ENCODE measurements around the gene SRRM1.
"Not testable (repeated sequence)": the region's sequence is repeated elsewhere in the genome, so short reads cannot be mapped to it uniquely, and the experiment has no call there.

Gene SRRM1

DNA sequence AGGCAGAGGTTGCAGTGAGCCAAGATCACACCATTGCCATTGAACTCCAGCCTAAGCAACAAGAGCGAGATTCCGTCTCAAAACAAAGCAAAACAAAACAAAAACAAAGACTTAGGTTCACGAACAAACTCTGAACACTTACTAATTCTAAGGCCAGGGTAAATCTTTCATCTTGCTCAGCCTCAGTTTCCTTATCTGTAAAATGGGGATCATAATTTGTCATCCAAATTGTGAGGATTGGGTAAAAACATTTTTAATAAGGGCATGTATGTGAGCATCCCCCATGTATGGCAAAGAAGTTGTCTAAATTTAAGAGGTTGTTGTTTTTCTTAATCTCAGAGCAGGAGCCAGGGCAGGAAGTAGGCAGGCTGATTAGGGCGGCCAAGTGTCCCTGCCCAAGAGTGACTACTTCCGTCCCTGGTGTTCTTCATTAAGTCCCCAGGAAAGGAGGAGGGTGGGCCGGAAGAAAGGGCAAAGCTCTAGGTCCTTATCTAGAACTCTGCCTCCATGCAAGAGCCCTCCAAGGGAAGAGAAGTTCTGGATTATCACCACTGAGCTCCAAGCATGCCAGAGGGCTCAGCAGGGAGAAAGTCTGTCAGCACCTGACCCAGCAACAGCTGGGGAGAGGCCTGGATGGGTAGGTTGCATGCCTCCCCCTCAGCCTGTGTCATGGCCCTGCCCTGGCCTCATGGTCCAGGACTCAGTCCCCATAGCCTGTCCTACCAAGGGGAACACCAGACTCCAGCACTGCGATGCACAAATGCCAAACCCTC, 52.3 kb downstream of the SRRM1 start:
- DNase-seq (ENCODE audit: low read depth in 2 of 2): no peak

DNA sequence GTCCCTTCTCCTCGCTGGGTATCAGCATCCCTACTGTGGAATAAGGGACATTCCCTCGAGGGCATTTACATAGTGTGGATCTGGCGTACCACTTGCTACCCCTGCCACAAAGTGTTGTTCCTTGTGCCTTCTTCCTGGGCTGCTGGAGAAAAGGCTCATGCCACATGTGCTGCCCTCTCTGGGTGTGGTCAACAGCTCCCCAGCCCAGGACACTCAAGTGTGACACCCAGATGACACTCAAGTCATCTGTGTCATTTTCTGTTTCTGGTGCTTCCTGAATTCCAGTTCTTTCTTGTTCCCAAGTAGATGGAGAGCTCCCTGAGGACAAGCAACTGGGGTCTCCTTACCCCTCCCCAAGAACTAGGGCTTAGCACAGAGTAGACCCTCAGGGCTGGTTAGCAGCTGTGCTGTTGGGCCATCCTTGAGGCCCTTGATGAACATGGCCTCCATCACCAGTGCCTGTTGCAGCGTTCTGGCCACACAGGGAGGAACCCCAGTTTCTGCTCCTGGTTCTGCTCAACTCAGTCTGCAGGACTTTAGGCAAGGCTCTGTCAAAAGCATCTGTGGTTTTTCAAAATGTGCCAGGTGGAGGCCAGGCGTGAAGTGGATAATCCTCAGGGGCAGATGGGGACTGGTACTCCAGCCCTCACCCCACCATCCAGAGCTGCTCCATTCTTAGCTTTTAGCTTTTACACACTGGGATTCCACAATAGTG, 53.1 kb downstream of the SRRM1 start:
- no peak for DNase-seq (ENCODE audit: low read depth in 2 of 2)

DNA sequence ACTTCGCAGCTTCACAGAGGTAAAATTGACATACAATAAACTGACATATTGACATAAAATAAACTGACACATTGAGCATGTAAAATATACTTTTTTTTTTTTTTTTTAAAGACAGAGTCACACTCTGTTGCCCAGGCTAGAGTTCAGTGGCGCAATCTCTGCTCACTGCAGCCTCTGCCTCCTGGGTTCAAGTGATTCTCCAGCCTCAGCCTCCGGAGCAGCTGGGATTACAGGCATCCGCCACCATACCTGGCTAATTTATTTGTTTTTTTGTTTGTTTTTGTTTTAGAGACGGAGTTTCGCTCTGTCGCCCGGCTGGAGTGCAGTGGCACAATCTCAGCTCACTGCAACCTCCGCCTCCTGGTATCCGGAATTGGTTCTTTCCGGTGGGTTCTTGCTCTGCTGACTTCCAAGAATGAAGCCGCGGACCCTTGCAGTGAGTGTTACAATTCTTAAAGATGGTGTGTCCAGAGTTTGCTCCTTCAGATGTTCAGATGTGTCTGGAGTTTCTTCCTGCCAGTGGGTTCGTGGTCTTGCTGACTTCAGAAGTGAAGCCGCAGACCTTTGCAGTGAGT, 53.7 kb downstream of the SRRM1 start:
- no peak for DNase-seq (ENCODE audit: low read depth in 2 of 2)

DNA sequence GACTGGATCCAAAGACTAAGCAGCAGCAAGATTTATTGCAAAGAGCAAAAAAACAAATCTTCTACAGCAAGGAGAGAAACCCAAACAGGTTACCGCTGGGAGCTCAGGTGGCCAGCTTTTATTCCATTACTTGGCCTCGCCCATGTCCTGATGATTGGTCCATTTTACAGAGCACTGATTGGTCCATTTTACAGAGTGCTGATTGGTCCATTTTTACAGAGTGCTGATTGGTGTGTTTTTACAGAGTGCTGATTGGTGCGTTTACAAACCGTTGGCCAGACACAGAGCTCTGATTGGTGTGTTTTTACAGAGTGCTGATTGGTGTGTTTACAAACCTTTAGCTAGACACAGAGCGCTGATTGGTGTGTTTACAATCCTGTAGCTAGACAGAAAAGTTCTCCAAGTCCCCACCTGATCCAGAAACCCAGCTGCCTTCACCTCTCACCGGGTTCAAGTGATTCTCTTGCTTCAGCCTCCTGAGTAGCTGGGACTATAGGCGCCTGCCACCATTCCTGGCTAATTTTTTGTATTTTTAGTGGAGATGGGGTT, 54.4 kb downstream of the SRRM1 start:
- not testable (repeated sequence) for DNase-seq (ENCODE audit: low read depth in 2 of 2)

DNA sequence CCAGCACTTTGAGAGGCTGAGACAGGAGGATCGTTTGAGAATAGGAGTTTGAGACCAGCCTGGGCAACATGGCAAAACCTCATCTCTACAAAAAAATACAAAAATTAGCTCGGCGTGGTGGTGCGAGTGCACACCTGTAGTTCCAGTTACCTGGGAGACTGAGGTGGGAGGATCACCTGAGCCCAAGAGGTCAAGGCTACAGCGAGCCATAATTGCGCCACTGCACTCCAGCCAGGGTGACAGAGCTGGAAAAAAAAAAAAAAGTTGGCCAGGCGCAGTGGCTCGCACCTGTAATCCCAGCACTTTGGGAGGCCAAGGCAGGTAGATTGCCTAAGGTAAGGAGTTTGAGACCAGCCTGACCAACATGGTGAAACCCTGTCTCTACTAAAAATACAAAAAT, 55.2 kb downstream of the SRRM1 start:
- not testable (repeated sequence) for DNase-seq (ENCODE audit: low read depth in 2 of 2)

DNA sequence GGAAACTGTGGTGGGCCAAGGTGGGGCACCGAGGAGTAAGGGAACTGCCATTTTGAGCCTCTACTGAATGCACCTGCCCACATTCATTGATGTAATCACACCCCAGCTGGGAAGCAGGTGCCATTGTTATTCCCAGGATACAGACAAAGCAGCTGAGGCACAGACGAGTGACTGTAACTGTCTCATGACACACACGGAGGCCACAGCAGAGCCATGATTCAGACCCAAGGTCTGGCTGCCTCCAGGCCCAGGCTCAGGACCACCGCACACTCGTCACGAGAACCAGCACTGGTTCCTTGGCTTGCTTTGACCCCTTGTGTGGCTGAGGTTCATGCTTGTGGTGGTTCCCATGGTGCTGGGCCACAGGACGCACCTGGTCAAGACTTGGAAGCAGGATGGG, 56.5 kb downstream of the SRRM1 start:
- DNase-seq (ENCODE audit: low read depth in 2 of 2): no peak

DNA sequence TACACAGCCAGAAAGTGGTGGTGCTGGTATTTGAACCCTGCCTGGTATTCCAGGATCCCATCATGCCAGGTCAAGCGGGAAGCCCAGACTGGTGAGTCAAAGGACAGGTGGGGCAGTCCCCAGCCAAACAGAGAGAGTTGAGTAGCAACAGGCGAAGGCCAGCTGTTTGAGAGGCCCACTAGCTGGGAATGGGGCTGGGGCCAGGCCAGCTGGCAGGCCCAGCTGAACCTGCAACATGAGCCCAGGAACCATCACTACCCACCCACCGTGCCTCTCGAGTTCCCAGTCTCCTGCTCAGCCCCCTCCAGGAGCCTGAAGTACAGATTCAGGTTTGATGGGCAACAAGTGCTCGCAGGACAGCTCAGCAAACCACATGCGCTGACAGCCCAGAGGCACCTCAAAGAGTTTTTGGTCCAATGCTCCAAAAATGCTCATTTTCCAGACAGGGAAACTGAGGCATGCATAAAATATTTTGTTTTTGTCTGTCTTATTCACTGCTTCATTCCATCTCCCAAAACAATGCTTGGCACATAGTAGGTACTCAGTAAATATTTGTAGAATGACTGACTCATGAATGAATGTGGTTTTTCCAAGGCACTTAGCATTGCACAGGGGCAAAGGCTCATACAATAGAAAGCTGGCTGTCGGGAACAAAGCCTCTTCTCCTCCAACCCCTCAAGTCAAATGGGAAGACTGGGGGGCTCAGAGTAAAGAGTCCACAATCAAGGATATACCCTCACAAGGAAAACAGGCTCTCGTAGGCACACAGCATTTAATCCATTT, 59.6 kb downstream of the SRRM1 start:
- no peak for DNase-seq (ENCODE audit: low read depth in 2 of 2)

DNA sequence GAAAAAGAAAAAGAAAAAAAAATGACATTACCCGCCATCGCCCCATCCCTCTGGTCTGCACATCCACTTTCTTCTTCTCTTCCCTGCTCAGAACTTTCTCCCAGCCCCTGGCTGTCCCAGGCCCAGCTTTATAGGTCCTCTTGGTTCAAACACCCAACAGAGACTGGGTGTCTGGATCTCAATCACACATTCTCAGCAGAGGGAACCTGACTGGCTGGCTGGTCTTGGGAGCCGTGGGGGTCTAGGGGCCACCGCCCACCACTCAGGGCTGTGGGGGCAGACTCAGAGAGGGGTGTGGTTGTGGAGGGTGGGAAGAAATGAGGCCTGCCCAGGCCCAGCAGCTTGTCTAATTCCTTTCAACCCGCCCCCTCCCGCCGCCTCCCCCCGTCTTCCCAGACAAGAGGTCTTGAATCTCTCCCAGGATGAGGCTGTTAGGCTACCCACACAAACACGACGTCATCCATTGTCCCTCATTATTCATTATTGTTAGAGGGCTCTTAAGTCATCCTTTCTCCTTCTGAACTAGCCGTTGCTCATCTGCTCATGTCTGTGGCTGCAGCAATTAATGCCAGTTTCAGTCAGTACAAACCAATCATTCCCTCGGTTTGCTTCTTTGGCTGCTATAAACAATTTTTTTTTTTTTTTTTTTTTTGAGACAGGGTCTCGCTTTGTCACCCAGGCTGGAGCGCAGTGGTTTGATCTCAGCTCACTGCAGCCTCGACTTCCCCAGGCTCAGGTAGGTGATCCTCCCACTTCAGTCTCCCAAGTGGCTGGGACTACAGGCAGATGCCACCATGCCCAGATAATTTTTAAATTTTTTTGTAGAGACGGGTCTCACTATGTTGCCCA, 61.5 kb downstream of the SRRM1 start:
- DNase-seq (ENCODE audit: low read depth in 2 of 2): no peak

DNA sequence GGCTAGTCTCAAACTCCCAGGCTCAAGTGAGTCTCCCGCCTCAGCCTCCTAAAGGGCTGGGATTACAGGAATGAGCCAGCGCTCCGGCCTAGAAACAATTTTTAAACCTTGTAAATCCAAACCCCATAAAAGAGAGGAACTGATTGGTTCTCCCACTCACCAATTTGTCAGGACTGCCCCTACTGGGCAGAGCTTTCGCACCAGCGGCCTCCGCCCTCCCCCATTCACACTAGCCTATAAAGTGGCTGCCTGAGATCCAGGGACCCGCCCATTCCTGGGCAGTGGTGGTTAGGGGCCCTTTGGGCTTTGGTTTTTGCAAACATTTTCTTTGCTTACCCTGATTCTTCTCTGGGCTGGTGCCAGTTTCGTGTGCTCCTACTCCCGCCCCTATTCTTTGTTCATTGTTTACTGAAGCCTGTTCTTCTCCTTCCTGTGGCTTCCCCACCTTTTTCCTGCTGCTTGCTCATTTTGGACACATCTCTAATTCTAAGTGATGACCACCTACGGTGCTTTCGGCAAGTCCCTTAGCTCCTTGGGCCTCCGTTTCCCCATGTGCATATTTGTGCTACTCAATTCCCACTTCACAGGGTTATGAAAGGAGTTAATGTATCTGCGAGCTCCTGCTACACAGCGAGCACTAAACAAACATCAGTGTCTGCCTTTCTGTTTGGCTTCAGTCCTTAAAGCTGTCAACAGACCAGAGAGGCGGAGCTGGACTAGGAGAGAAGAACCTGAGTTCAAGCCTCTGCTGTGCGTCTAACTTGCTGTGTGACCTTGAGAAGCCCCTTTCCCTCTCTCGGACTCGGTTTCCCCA, 62.4 kb downstream of the SRRM1 start:
- peak in 1 of 2 donors; percentile 12 for DNase-seq (ENCODE audit: low read depth in 2 of 2)

DNA sequence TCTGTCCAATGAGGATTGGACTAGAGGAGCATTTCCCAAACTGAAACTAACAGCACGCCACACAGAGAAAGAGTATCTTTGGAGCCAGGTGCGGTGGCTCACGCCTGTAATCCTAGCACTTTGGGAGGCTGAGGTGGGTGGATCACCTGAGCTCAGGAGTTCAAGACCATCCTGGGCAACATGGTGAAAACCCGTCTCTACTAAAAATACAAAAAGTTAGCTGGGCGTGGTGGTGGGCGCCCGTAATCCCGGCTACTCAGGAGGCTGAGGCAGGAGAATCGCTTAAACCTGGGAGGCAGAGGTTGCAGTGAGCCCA, 62.9 kb downstream of the SRRM1 start:
- DNase-seq (ENCODE audit: low read depth in 2 of 2): not testable (repeated sequence)

DNA sequence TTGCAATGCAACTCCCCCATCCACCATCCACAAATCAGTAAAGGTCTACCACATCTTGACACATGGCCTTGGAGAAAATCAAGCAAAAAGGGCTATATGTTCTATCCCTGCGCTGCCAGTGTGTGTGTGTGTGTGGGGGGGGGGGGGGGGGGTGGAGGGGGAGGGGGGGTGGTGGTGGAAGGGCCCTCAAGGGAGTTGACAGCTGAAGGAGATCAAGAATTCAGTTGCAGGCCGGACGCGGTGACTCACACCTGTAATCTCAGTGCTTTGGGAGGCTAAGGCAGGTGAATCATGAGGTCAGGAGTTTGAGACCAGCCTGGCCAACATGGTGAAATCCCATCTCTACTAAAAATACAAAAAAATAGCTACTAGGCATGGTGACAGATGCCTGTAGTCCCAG, 64.6 kb downstream of the SRRM1 start:
- no peak for DNase-seq (ENCODE audit: low read depth in 2 of 2)

DNA sequence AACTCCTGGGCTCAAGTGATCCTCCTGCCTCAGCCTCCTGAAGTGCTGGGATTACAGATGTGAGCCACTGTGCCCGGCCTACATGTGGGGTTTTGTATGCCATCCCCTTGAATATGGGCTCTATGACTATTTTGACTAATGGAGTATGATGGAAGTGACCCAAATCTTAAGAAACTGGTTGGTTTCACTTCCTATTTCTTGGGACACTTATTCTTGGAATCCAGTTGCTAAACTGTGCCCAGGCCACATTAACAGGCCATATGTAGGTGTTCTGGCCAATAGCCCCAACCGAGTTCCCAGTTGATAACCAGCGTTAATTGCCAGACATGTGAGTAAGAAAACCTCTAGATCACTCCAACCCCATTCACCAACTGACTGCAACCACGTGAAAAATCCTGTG, 65.8 kb downstream of the SRRM1 start:
- DNase-seq (ENCODE audit: low read depth in 2 of 2): no peak

DNA sequence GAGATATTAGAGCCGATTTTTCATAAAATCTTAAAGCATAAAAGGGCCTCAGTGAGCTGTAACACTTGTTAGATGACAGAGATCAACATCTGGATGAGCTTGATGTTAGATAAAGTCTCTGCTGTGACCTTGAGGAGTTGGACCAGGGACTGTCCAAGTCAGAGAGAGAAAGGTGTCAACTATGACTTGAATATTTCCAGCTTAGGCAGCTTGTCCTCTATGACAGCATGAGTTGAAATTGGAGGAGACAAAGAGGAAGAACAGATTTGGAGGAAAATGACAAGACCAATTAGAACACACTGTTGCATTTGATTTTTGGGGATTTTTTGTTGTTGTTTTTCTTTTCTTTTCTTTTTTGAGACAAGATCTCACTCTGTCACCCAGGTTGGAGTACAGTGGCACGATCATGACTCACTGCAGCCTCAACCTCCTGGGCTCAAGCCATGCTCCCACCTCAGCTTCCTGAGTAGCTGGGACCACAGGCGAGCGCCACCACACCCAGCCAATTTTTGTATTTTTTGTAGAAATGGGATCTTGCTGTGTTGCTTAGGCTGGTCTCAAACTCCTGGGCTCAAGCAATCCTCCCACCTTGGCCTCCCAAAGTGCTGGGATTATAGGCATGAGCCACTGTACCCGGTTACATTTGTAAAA, 66.8 kb downstream of the SRRM1 start:
- DNase-seq (ENCODE audit: low read depth in 2 of 2): no peak

DNA sequence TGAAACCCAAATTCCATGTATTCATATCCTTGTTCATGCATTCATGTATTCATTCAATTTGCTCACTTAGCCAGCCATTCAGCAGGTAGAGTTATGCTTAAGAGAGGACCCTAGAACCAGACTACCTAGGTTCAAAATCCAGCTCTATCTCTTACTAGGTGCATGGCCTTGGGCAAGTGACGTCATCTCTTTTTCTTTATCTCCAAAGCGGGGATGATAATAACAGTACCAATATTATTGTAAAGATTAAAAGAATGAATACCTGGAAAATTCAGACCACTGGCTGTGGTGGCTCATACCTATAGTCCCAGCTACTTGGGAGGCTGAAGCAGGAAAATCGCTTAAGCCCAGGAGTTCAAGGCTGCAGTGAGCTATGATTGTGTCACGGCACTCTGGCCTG, 68.2 kb downstream of the SRRM1 start:
- no peak for DNase-seq (ENCODE audit: low read depth in 2 of 2)

DNA sequence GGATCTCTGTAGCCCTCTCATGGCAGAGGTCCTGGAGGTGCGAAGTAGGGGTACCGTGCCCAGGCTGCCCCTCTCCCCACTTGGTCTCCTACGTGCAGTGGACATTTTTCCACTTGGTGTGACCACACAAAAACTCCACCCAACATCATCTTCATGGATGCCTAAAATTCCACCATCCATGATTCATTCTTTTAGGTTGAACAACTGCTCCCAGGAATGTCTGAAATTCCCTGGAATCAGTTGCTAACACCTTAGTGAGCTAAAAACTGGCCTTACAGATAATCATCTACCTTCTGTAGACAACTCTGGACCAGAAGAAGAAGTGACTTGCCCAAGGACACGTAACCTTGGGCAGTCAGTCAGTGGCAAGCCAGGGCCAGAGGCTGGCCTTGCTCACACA, 70.1 kb downstream of the SRRM1 start:
- no peak for DNase-seq (ENCODE audit: low read depth in 2 of 2)

DNA sequence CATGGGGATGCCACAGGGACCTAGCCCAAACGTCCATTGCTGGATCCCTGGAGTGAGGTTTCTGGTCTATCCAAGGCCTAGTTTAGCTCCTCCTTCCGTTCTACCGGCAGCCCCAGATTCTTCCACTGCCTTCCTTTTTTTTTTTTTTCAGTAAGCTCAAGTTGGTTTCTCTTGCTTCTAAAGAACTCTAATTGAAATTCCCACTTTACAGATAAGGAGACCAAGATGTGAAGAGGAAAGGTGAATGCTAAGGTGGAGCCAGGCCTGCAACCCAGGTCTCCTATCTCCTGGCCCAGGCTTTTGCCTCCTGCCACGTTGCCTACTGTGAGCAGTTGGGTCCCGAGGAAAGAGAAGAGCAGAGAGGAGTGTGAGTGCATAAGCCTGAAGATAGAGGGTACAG, 70.6 kb downstream of the SRRM1 start:
- no peak for DNase-seq (ENCODE audit: low read depth in 2 of 2)

DNA sequence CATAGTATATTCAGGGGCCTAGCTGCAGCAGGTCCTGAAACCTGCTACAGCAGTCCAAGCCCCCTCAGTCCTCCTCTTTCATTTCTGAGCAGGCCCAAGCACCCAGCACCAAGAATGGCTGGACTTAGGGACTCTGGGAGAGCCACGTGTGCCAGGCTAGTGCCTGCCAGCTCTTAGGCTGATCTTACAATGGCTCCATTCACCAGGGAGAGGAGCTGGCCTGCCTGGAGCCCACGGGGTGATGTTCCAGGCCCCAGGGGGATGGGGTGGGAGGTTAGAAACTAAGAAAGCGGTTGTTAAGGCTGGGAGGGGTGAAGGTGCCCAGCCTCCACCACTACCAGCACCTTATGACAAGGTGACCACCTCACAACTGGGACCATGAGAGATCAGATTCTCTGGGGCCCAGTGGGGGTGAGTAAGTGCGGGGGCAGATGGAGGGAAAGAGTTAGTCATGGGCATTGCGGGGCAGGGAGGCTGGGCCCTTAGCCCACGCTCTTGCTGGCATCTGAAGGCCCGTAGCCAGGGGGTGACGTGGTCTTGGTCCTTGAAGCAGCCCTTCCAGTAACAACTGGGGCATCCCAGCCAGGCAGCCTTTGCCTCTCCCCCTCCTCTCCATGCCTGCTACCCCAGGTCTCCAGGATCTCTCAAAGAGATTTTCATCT, 71.9 kb downstream of the SRRM1 start:
- peak; percentile 25 to 37 for DNase-seq (ENCODE audit: low read depth in 2 of 2)

DNA sequence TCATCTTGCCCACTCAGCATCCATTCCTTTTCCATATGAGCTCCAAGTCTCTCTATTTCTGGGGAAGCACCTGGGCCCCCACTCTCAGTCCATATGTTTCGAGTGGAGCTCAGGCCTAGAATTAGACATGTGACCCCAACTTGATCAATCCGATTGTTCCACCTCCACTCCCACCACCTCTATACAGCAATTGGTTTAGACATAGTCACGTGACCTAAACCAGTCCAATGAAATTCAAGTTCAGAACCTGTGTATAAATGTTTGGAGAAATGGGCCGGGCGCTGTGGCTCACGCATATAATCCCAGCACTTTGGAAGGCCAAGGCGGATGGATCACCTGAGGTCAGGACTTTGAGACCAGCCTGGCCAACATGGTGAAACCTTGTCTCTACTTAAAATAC, 72.6 kb downstream of the SRRM1 start:
- DNase-seq (ENCODE audit: low read depth in 2 of 2): no peak
